ENCODE data around the gene CLASP2. TPM values are rescaled to one million over a fixed set of nuclear protein-coding genes. Genes with fewer than 3 reads are reported as not detected.
"Not testable (repeated sequence)": the region's sequence is repeated elsewhere in the genome, so short reads cannot be mapped to it uniquely, and the experiment has no call there.

Gene CLASP2
- total and polyA plus RNA-seq, 2 experiments from 2014 or later = 12.3 to 30.4 TPM

DNA sequence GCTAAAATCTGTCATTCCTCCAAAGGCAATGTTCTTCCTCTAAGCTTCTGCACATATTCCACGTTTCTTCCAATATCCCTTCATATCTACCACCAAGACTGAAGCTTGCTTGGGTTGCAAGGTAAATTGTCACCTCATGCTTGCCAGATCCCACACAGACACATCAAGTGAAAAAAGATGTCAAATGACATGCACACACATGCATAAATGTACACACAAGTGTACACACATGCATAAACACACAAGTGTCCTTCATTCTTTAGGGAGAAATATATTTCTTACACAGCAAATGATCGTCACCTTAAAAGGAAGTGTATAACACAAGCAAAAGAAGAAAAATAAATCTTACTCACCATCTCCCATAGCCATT lies 59.4 kb downstream of the CLASP2 start:
- WGBS, 2 experiments (ENCODE audit: low coverage in 1 of 2, low lambda C conversion rate in 2 of 2, missing lambda C conversion rate in 2 of 2) = 18 to 20% methylated on average over 2 of the region's 2 CpGs
- Histone ChIP-seq H3K36me3 (ENCODE audit: low read depth) (no peaks in the 10 kb centered on the region), H3F3A (ENCODE audit: insufficient read depth) (peaks cover 36% of the 10 kb centered on the region), H3K9me3 (ENCODE audit: low read depth) (no peaks in the 10 kb centered on the region), H3K27ac (peak overlapping the region; percentile 62), H3K4me2 (ENCODE audit: unreplicated experiment) (peak overlapping the region; percentile 95), H3K27me3 (replicated peaks; ENCODE audit: insufficient read depth) (no peaks in the 10 kb centered on the region), H3K79me2 (ENCODE audit: insufficient read depth) (peaks cover 53% of the 10 kb centered on the region), H2AFZ (peak overlapping the region; percentile 83), H3K4me3 (peak overlapping the region; percentile 69), H4K20me1 (ENCODE audit: insufficient read depth) (no peaks in the 10 kb centered on the region), H3K9me2 (ENCODE audit: insufficient read depth) (no peaks in the 10 kb centered on the region), H3K9ac (peak overlapping the region; percentile 67), H3K4me1 (ENCODE audit: insufficient read depth) (peaks cover 37% of the 10 kb centered on the region)
- TF ChIP-seq EZH2phosphoT487 (IDR thresholded peaks at IDR 0.05; ENCODE audit: insufficient read depth, low read depth) (no peak), EZH2 (IDR thresholded peaks at IDR 0.05; ENCODE audit: insufficient read depth, poor library complexity, severe bottlenecking) (no peak)
- DNase-seq = no peak
- in situ Hi-C loops (cut with MboI) = no loop called here

GRCh38 chr3:33658039-33658438 lies 60.0 kb downstream of the CLASP2 start:
- Histone ChIP-seq H3K9ac (0 out of 2 replicates have a peak overlapping the region, but pooled peaks have one; percentile 67), H3K9me2 (ENCODE audit: insufficient read depth) (no peaks in the 10 kb centered on the region), H3K36me3 (ENCODE audit: low read depth) (no peaks in the 10 kb centered on the region), H3K27me3 (replicated peaks; ENCODE audit: insufficient read depth) (no peaks in the 10 kb centered on the region), H3K4me1 (ENCODE audit: insufficient read depth) (peaks cover 31% of the 10 kb centered on the region), H4K20me1 (ENCODE audit: insufficient read depth) (no peaks in the 10 kb centered on the region), H3F3A (ENCODE audit: insufficient read depth) (peaks cover 30% of the 10 kb centered on the region), H3K79me2 (ENCODE audit: insufficient read depth) (peaks cover 58% of the 10 kb centered on the region), H3K9me3 (ENCODE audit: low read depth) (no peaks in the 10 kb centered on the region), H2AFZ (0 out of 2 replicates have a peak overlapping the region, but pooled peaks have one; percentile 83), H3K4me3 (no peak overlapping the region), H3K4me2 (ENCODE audit: unreplicated experiment) (peak overlapping the region; percentile 95), H3K27ac (no peak overlapping the region)
- 94 to 96% methylated on average over 1 of the region's 1 CpG for WGBS, 2 experiments (ENCODE audit: low coverage in 1 of 2, low lambda C conversion rate in 2 of 2, missing lambda C conversion rate in 2 of 2)
- in situ Hi-C loops (cut with MboI) = no loop called here
- TF ChIP-seq EZH2 (IDR thresholded peaks at IDR 0.05; ENCODE audit: insufficient read depth, poor library complexity, severe bottlenecking) (no peak), EZH2phosphoT487 (IDR thresholded peaks at IDR 0.05; ENCODE audit: insufficient read depth, low read depth) (no peak)
- no peak for DNase-seq

GRCh38 chr3:33652736-33653135 lies 65.3 kb downstream of the CLASP2 start:
- in situ Hi-C loops (cut with MboI) = no loop called here
- Histone ChIP-seq H3K4me1 (ENCODE audit: insufficient read depth) (no peaks in the 10 kb centered on the region), H3K36me3 (ENCODE audit: low read depth) (no peaks in the 10 kb centered on the region), H4K20me1 (ENCODE audit: insufficient read depth) (no peaks in the 10 kb centered on the region), H3K4me3 (no peak overlapping the region), H3K27ac (no peak overlapping the region), H3F3A (ENCODE audit: insufficient read depth) (no peaks in the 10 kb centered on the region), H3K4me2 (ENCODE audit: unreplicated experiment) (no peak overlapping the region), H3K9me2 (ENCODE audit: insufficient read depth) (no peaks in the 10 kb centered on the region), H3K9ac (no peak overlapping the region), H2AFZ (no peak overlapping the region), H3K79me2 (ENCODE audit: insufficient read depth) (peaks cover 51% of the 10 kb centered on the region), H3K9me3 (ENCODE audit: low read depth) (no peaks in the 10 kb centered on the region), H3K27me3 (replicated peaks; ENCODE audit: insufficient read depth) (no peaks in the 10 kb centered on the region)
- TF ChIP-seq EZH2 (IDR thresholded peaks at IDR 0.05; ENCODE audit: insufficient read depth, poor library complexity, severe bottlenecking) (no peak), EZH2phosphoT487 (IDR thresholded peaks at IDR 0.05; ENCODE audit: insufficient read depth, low read depth) (no peak)
- DNase-seq = no peak
- 91 to 95% methylated on average over 2 of the region's 2 CpGs for WGBS, 2 experiments (ENCODE audit: low coverage in 1 of 2, low lambda C conversion rate in 2 of 2, missing lambda C conversion rate in 2 of 2)

GRCh38 chr3:33651101-33651500 lies 67.0 kb downstream of the CLASP2 start:
- peaks cover 37% of the 10 kb centered on the region for H3K79me2 ChIP-seq (ENCODE audit: insufficient read depth)
- in situ Hi-C loops (cut with MboI) = not testable (repeated sequence)
- 93% methylated on average over 3 to 4 of the region's 4 CpGs for WGBS, 2 experiments (ENCODE audit: low coverage in 1 of 2, low lambda C conversion rate in 2 of 2, missing lambda C conversion rate in 2 of 2)

GRCh38 chr3:33650495-33650894 lies 67.6 kb downstream of the CLASP2 start:
- peaks cover 33% of the 10 kb centered on the region for H3K79me2 ChIP-seq (ENCODE audit: insufficient read depth)

More at GRCh38 chr3:33651101-33651500, 67.0 kb downstream of the CLASP2 start:
- not testable (repeated sequence) for H3K4me2 ChIP-seq (ENCODE audit: unreplicated experiment); H3K4me3 ChIP-seq; DNase-seq; H2AFZ ChIP-seq; H3F3A ChIP-seq (ENCODE audit: insufficient read depth); H3K4me1 ChIP-seq (ENCODE audit: insufficient read depth); H3K36me3 ChIP-seq (ENCODE audit: low read depth); H4K20me1 ChIP-seq (ENCODE audit: insufficient read depth); H3K9ac ChIP-seq; H3K9me3 ChIP-seq (ENCODE audit: low read depth); H3K9me2 ChIP-seq (ENCODE audit: insufficient read depth); H3K27ac ChIP-seq; H3K27me3 ChIP-seq (replicated peaks; ENCODE audit: insufficient read depth)

More at GRCh38 chr3:33650495-33650894, 67.6 kb downstream of the CLASP2 start:
- Histone ChIP-seq H3K9ac (no peak overlapping the region), H3K36me3 (ENCODE audit: low read depth) (no peaks in the 10 kb centered on the region), H3K4me2 (ENCODE audit: unreplicated experiment) (no peak overlapping the region), H3F3A (ENCODE audit: insufficient read depth) (no peaks in the 10 kb centered on the region), H3K27me3 (replicated peaks; ENCODE audit: insufficient read depth) (no peaks in the 10 kb centered on the region), H3K9me3 (ENCODE audit: low read depth) (no peaks in the 10 kb centered on the region), H2AFZ (no peak overlapping the region), H4K20me1 (ENCODE audit: insufficient read depth) (no peaks in the 10 kb centered on the region), H3K27ac (no peak overlapping the region), H3K4me1 (ENCODE audit: insufficient read depth) (no peaks in the 10 kb centered on the region; the same call in 1 of the 2 replicates), H3K4me3 (no peak overlapping the region), H3K9me2 (ENCODE audit: insufficient read depth) (no peaks in the 10 kb centered on the region)
- DNase-seq = no peak
- 100% methylated on average over 1 of the region's 1 CpG for WGBS, 2 experiments (ENCODE audit: low coverage in 1 of 2, low lambda C conversion rate in 2 of 2, missing lambda C conversion rate in 2 of 2)
- TF ChIP-seq EZH2 (IDR thresholded peaks at IDR 0.05; ENCODE audit: insufficient read depth, poor library complexity, severe bottlenecking) (no peak), EZH2phosphoT487 (IDR thresholded peaks at IDR 0.05; ENCODE audit: insufficient read depth, low read depth) (no peak)
- in situ Hi-C loops (cut with MboI) = no loop called here

All from GM23248 (cell line).